ENCODE measurements around the gene CYP2A6. TPM values are rescaled to one million over a fixed set of nuclear protein-coding genes. Genes with fewer than 3 reads are reported as not detected.

CYP2A6 gene
- polyA plus RNA-seq, 1 of the 3 experiments (the other 2 are of a cell fraction): not detected

DNA sequence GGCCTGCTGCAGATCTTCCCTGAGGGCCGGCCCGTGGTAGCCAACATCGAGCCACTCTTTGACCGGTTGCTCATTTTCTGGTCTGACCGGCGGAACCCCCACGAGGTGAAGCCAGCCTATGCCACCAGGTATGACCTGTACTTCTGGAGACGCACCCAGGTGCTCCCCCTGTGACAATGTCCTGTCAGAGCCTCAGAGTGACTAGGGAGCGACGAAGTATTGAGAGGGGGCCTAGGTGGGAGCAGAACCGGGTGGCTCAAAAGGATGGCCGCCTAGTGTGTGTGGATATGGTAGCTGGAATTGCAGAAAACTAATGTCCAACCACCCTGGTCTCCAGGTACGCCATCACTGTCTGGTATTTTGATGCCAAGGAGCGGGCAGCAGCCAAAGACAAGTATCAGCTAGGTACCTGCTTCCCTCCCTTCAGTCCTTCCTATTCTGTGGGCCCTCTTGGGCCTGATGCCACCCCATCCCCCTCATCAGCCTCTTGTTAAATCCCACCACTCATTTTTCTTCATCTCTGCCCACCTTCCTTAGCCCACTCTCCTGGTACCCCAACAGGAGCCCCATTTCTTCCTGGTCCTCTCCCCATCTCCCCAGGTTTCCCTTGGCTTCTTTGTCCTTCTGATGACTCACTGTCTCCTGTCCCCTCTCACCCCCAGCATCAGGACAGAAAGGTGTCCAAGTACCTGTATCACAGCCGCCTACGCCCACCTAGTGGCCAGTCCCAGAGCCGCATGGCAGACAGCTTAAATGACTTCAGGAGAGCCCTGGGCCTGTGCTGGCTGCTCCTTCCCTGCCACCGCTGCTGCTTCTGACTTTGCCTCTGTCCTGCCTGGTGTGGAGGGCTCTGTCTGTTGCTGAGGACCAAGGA lies 42.9 kb downstream of the CYP2A6 start:
- Histone ChIP-seq H3K36me3 (replicated peaks in 1 of 2; ENCODE audit: control insufficient read depth in 1 of 2, insufficient read depth in 2 of 2, low read length in 1 of 2) (peaks cover 27 to 45% of the 10 kb centered on the region in 2 experiments), H3K4me2 (peak overlapping the region; percentile 75; the same call in 1 of the 2 replicates), H3K4me1 (ENCODE audit: control insufficient read depth in 1 of 2, insufficient read depth in 2 of 2, low read depth in 1 of 2, low read length in 1 of 2) (peaks cover 21 to 55% of the 10 kb centered on the region in 2 experiments; a peak in 3 of 4 replicates), H3K9me2 (no peaks in the 10 kb centered on the region), H3F3A (replicated peaks; ENCODE audit: insufficient read depth) (peaks cover 18% of the 10 kb centered on the region), H3K4me3 (ENCODE audit: low read depth in 2 of 2, low read length in 1 of 2) (peak overlapping the region in 1 of 2 experiments; percentile 45; a peak in 1 of 4 replicates), H3K9me3 (no peaks in the 10 kb centered on the region), H3K27me3 (ENCODE audit: insufficient read depth) (no peaks in the 10 kb centered on the region), H2AFZ (ENCODE audit: low read depth) (no peak overlapping the region), H3K27ac (ENCODE audit: low read depth in 2 of 2, low read length in 1 of 2) (peak overlapping the region; percentile 53 to 78; a peak in 2 of 4 replicates), H4K20me1 (ENCODE audit: insufficient read depth) (peaks cover 74% of the 10 kb centered on the region), H3K9ac (no peak overlapping the region), H3K79me2 (ENCODE audit: insufficient read depth) (peaks cover 72% of the 10 kb centered on the region)
- CTCF ChIA-PET: interaction anchor here (0.6 to 5.4 kb wide), 19 partner anchors 9 to 179 kb away, joined by 3 to 54 read pairs (median 4); partner anchors contain the start of genes ACTMAP, EGLN2, MIA and RAB4B
- DNase-seq: no peak
- POLR2A ChIA-PET: interaction anchor here (0.7 to 1.4 kb wide), 3 partner anchors 9 to 91 kb away, joined by 3 to 6 read pairs (median 4); partner anchors contain the start of genes COQ8B and EGLN2
- TF ChIP-seq MEF2A (IDR thresholded peaks at IDR 0.05; ENCODE audit: borderline replicate concordance, low read depth) (no peak), RCOR1 (IDR thresholded peaks at IDR 0.05; ENCODE audit: low read length) (no peak)
- TF ChIP-seq, protein P1, sequence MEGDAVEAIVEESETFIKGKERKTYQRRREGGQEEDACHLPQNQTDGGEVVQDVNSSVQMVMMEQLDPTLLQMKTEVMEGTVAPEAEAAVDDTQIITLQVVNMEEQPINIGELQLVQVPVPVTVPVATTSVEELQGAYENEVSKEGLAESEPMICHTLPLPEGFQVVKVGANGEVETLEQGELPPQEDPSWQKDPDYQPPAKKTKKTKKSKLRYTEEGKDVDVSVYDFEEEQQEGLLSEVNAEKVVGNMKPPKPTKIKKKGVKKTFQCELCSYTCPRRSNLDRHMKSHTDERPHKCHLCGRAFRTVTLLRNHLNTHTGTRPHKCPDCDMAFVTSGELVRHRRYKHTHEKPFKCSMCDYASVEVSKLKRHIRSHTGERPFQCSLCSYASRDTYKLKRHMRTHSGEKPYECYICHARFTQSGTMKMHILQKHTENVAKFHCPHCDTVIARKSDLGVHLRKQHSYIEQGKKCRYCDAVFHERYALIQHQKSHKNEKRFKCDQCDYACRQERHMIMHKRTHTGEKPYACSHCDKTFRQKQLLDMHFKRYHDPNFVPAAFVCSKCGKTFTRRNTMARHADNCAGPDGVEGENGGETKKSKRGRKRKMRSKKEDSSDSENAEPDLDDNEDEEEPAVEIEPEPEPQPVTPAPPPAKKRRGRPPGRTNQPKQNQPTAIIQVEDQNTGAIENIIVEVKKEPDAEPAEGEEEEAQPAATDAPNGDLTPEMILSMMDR (IDR thresholded peaks at IDR 0.05): peak; percentile 41
- WGBS (ENCODE audit: low lambda C conversion rate): 86% methylated on average over 13 of the region's 18 CpGs

DNA sequence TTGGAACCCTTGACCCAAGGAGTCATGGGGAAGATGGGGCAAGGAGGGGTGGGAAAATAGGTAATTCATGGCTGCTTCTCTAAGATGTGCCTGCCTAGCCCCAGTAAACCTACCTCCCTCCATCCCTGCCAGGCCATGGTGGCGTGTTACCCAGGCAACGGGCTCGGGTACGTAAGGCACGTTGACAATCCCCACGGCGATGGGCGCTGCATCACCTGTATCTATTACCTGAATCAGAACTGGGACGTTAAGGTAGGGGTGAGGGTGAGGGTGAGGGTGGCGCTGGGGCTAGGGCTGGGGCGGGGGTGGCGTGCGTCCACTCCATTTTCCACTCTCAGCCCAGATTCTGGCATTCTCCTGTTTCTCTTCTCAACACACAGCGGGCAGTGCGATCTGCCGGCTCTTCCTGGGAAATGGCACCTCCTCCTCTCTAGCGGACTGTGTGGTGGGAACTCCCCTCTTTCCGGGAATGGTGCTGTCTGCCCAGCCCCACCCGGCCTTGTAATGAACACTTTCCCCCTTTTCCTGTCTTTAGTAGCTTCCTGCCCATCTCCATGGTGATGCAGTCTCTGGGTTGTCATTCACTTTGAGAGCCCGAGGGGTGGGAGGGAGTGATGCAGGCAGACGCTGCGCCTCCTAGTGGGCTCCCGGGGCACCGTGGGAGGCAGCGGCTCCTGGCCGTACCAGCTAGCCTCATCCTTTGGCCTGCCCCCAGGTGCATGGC lies 43.7 kb downstream of the CYP2A6 start:
- Histone ChIP-seq H3K4me3 (ENCODE audit: low read depth in 2 of 2, low read length in 1 of 2) (peak overlapping the region; percentile 21 to 45; a peak in 3 of 4 replicates), H3F3A (replicated peaks; ENCODE audit: insufficient read depth) (peaks cover 18% of the 10 kb centered on the region), H3K9ac (peak overlapping the region; percentile 30; the same call in 1 of the 2 replicates), H3K9me3 (no peaks in the 10 kb centered on the region), H3K27ac (ENCODE audit: low read depth in 2 of 2, low read length in 1 of 2) (peak overlapping the region; percentile 72 to 78), H4K20me1 (ENCODE audit: insufficient read depth) (peaks cover 82% of the 10 kb centered on the region), H3K79me2 (ENCODE audit: insufficient read depth) (peaks cover 80% of the 10 kb centered on the region), H3K27me3 (ENCODE audit: insufficient read depth) (no peaks in the 10 kb centered on the region), H3K4me1 (ENCODE audit: control insufficient read depth in 1 of 2, insufficient read depth in 2 of 2, low read depth in 1 of 2, low read length in 1 of 2) (peaks cover 29 to 62% of the 10 kb centered on the region in 2 experiments; a peak in 3 of 4 replicates), H2AFZ (ENCODE audit: low read depth) (no peak overlapping the region), H3K4me2 (peak overlapping the region; percentile 75), H3K9me2 (no peaks in the 10 kb centered on the region), H3K36me3 (replicated peaks in 1 of 2; ENCODE audit: control insufficient read depth in 1 of 2, insufficient read depth in 2 of 2, low read length in 1 of 2) (peaks cover 31 to 51% of the 10 kb centered on the region in 2 experiments)
- 34% methylated on average over 26 of the region's 26 CpGs for WGBS (ENCODE audit: low lambda C conversion rate)
- POLR2A ChIA-PET: interaction anchor here (0.7 to 1.4 kb wide), 4 partner anchors 8 to 143 kb away, joined by 3 to 6 read pairs (median 5); partner anchors contain the start of genes COQ8B and EGLN2
- DNase-seq: peak; percentile 97
- CTCF ChIA-PET: interaction anchor here (0.5 to 5.4 kb wide), 21 partner anchors 8 to 179 kb away, joined by 3 to 54 read pairs (median 4); partner anchors contain the start of genes ACTMAP, EGLN2, MIA and RAB4B
- no peak for TF ChIP-seq RFX5 (IDR thresholded peaks at IDR 0.05; ENCODE audit: low read length)
- TF ChIP-seq GABPA (IDR thresholded peaks at IDR 0.05; ENCODE audit: low read depth): no peak; the same call in 1 of the 2 replicates
- peak; percentile 86 for TF ChIP-seq MXI1 (IDR thresholded peaks at IDR 0.05; ENCODE audit: low read depth, low read length)
- no peak for TF ChIP-seq FOXM1 (IDR thresholded peaks at IDR 0.05; ENCODE audit: low read depth)
- TF ChIP-seq POLR2AphosphoS5 (IDR thresholded peaks at IDR 0.05; ENCODE audit: low read depth, low read length): peak; percentile 24; the same call in 1 of the 2 replicates
- TF ChIP-seq NFIC (IDR thresholded peaks at IDR 0.05; ENCODE audit: borderline replicate concordance): no peak
- TF ChIP-seq MEF2A (IDR thresholded peaks at IDR 0.05; ENCODE audit: borderline replicate concordance, low read depth): no peak
- TF ChIP-seq TEAD4 (IDR thresholded peaks at IDR 0.05; ENCODE audit: borderline replicate concordance, insufficient read depth): no peak
- no peak for TF ChIP-seq RXRA (IDR thresholded peaks at IDR 0.05; ENCODE audit: borderline replicate concordance, low read depth)
- TF ChIP-seq, protein P1 (IDR thresholded peaks at IDR 0.05): peak; percentile 97
- TF ChIP-seq, protein P2, sequence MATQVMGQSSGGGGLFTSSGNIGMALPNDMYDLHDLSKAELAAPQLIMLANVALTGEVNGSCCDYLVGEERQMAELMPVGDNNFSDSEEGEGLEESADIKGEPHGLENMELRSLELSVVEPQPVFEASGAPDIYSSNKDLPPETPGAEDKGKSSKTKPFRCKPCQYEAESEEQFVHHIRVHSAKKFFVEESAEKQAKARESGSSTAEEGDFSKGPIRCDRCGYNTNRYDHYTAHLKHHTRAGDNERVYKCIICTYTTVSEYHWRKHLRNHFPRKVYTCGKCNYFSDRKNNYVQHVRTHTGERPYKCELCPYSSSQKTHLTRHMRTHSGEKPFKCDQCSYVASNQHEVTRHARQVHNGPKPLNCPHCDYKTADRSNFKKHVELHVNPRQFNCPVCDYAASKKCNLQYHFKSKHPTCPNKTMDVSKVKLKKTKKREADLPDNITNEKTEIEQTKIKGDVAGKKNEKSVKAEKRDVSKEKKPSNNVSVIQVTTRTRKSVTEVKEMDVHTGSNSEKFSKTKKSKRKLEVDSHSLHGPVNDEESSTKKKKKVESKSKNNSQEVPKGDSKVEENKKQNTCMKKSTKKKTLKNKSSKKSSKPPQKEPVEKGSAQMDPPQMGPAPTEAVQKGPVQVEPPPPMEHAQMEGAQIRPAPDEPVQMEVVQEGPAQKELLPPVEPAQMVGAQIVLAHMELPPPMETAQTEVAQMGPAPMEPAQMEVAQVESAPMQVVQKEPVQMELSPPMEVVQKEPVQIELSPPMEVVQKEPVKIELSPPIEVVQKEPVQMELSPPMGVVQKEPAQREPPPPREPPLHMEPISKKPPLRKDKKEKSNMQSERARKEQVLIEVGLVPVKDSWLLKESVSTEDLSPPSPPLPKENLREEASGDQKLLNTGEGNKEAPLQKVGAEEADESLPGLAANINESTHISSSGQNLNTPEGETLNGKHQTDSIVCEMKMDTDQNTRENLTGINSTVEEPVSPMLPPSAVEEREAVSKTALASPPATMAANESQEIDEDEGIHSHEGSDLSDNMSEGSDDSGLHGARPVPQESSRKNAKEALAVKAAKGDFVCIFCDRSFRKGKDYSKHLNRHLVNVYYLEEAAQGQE (IDR thresholded peaks at IDR 0.05; ENCODE audit: low read depth, low read length): no peak
- peak; percentile 88 for TF ChIP-seq SIN3A (IDR thresholded peaks at IDR 0.05; ENCODE audit: borderline replicate concordance, low read depth, low read length)
- TF ChIP-seq FOXJ3 (CRISPR knock-in tag; IDR thresholded peaks at IDR 0.05): no peak
- TF ChIP-seq RAD21 (IDR thresholded peaks at IDR 0.05; ENCODE audit: low read length): peak; percentile 60

Measured in SK-N-SH (cell line).